IPS-18c (cell line): ENCODE measurements around the gene CCDC30.

Experiments
- H3K4me3 ChIP-seq: 2 replicates; pipeline ENCODE4 v1.7.0; 2013; ENCODE audit warnings: low read depth, mild to moderate bottlenecking, low read length, moderate library complexity; ENCODE audit not compliant: insufficient read depth
- H3K9me3 ChIP-seq: one replicate; pipeline ENCODE4 v1.6.1; 2013; ENCODE audit warnings: mild to moderate bottlenecking, low read length, moderate library complexity; ENCODE audit not compliant: control insufficient read depth, insufficient read depth

CCDC30 gene

GRCh38 chr1:42692461-42692860, 229.4 kb downstream of the CCDC30 start:
- Histone ChIP-seq H3K4me3 (no peak overlapping the region), H3K9me3 (no peaks in the 10 kb centered on the region)

- H3K9me3 ChIP-seq = no peaks in the 10 kb centered on the region
- H3K4me3 ChIP-seq = no peak overlapping the region
These were observed 229.8 kb downstream of the CCDC30 start for GRCh38 chr1:42692911-42693310.

DNA sequence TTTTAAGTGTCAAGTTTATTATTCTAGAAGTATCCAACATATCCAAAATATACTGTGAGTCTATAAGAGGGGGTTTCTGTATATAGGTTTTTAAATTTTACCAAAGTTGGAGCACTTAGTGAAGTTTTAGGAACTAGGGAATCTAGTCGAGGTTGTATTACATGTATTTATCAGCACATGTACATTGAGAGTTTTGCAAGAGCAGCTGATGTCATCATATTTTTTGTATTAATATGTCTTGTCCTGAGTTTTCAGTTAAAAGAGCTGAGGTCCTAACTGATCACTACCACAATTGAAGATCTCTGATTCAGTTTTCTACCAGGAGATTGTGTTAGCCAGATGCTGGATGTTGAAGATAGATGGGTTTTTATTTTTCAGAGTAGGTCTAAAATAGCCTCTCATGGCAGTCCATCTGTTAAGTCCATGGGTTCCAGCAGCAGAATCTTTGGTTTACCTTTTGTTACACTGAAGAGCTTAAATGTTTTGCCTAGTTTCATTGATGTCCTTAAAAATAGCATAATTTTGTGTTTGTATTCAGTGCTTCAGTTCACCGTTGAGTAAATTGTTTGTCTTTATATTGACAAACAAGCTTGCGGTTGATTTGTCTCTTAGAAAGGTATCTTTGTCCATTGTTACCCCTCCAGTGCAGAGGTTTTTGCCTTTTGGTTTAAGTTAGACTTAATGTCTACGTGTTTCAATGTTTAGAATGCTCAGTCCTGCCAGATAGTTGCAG, 235.2 kb downstream of the CCDC30 start:
- H3K4me3 ChIP-seq = no peak overlapping the region
- no peaks in the 10 kb centered on the region for H3K9me3 ChIP-seq

- Histone ChIP-seq H3K4me3 (no peak overlapping the region), H3K9me3 (no peaks in the 10 kb centered on the region)
These were observed 236.9 kb downstream of the CCDC30 start for GRCh38 chr1:42700006-42700405.

GRCh38 chr1:42703888-42704464, 240.9 kb downstream of the CCDC30 start:
- Histone ChIP-seq H3K4me3 (no peak overlapping the region), H3K9me3 (no peaks in the 10 kb centered on the region)
